Pancreas (tissue), 10 donors: ENCODE data around the gene ARHGEF7. TPM values are rescaled to one million over a fixed set of nuclear protein-coding genes. Genes with fewer than 3 reads are reported as not detected.

ENCODE experiments used
- ATAC-seq, 4 donors: fragments of 200-7000 bp; cut with Tn5 transposase; one replicate each; pipeline versions ENCODE4 v1.8.0 to v1.9.1; 2020; ENCODE audit warnings: mild to moderate bottlenecking in 4 of 4, moderate library complexity in 4 of 4
- DNase-seq, 6 donors: peaks; one replicate each; pipeline ENCODE4 v3.0.0-alpha.2; 2020
- FAIRE-seq: peaks from 2 replicates; lab custom pipeline; 2012; peaks lifted over from hg19 to GRCh38; lab: Jason Lieb, UNC
- H3K27ac ChIP-seq, 4 donors: fragments of 200-600 bp; sonication (generic); 1 replicate in 3 of 4; 2 replicates in 1 of 4; pipeline versions ENCODE4 v1.5.0 to v1.8.0; 2020
- H3K27me3 ChIP-seq, 4 donors: fragments of 200-600 bp; one replicate each; pipeline ENCODE4 v1.8.0; 2021
- H3K36me3 ChIP-seq, 3 donors: fragments of 200-600 bp; sonication (generic) in 1 of 3; one replicate each; pipeline versions ENCODE4 v1.5.0 to v1.8.0; 2020 to 2021
- H3K4me1 ChIP-seq, 3 donors: fragments of 200-600 bp; one replicate each; pipeline ENCODE4 v1.8.0; 2021
- H3K4me3 ChIP-seq, 4 donors: fragments of 200-600 bp; sonication (generic) in 2 of 4; one replicate each; pipeline versions ENCODE4 v1.5.0 to v1.8.0; 2020 to 2021
- H3K9me3 ChIP-seq, 4 donors: fragments of 200-600 bp; one replicate each; pipeline ENCODE4 v1.8.0; 2021
- WGBS, 2 donors: extraction: QIAGEN DNeasy Blood & Tissue Kit; methylation state at CpG; one replicate each; pipeline ENCODE4 v1.1.7; 2013; 5-methylcytosine and 5-hydroxymethylcytosine counted together
- intact Hi-C, 3 donors: fragments of 100-400 bp; cut with DNase I; formaldehyde crosslinking; loops; one replicate each; pipeline versions ENCODE4 v1.11.1 to v1.14.2; 2022
- polyA plus RNA-seq, 2 donors: library from polyadenylated mRNA; stranded (reverse); fragments of 200-250 nt; gene quantifications; one replicate each; pipeline ENCODE4 v1.2.3, GENCODE V29; 2013
- total RNA-seq, 6 donors: library from RNA; stranded (reverse); fragmentation: NEBNext Ultra II Directional in 4 of 6; extraction: Animal tissue kit (Norgen Biotek cat#: 25700) in 4 of 6; gene quantifications; one replicate each; pipeline versions ENCODE4 v1.2.1 to v1.2.4, GENCODE V29; 2021 to 2023
- TF ChIP-seq, protein P1 (sequence below), 4 donors: fragments of 200-600 bp; sonication (generic) in 3 of 4; IDR thresholded peaks; one replicate each; pipeline versions ENCODE4 v1.5.0 to v1.8.0; 2021; ENCODE audit warnings: antibody characterized with exemption in 4 of 4
- donor health status: healthy with polysubstance abuse.
- donor health status: DM: no; HTN: no; CAD: no; lungs with moderate emphysema.
- donor health status: DM: no; HTN: no; CAD: no.
- donor health status: control.
- donor health status: control.
- donor health status: Bipolar disorder and iron deficiency.
- donor health status: DM: yes; HTN: yes; CAD: no.
- donor health status: DM: no; HTN: no; CAD: no.
- donor health status: DM: no; HTN: no; CAD: no.
- donor health status: DM: yes; HTN: yes; CAD: no.

ARHGEF7 gene
- total and polyA plus RNA-seq, 8 donors: 13.4 to 37.7 (median 22.2) TPM

DNA sequence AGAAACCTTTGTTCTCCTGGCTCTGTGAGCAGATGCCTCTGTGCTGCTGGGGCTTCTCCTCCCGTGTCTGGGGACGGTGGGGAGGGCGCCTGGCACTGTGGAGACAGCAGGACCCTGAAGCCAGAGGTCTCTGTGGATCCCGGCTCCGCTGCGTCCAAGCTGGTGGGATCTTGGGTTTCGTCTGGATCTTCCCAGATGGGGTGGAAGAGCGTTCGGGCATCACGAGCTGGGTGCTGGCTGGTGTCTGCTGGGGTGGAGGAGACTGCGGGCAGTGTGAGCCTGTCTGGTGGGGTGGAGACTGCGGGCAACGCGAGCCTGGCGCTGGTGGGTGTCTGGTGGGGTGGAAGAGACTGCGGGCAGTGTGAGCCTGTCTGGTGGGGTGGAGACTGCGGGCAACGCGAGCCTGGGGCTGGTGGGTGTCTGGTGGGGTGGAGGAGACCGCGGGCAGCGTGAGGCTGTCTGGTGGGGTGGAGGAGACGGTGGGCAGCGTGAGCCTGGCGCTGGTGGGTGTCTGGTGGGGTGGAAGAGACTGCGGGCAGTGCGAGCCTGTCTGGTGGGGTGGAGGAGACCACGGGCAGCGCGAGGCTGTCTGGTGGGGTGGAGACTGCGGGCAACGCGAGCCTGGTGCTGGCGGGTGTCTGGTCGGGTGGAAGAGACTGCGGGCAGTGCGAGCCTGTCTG is 211.0 kb downstream of the ARHGEF7 start:
- no peaks in the 10 kb centered on the region for H3K4me1 ChIP-seq
- FAIRE-seq (no peak), ATAC-seq (no peak), DNase-seq (no peak)
- intact Hi-C loops: no loop called here
- no peaks in the 10 kb centered on the region for H3K9me3 ChIP-seq
- no peaks in the 10 kb centered on the region for H3K27me3 ChIP-seq
- WGBS, 2 donors: 82 to 88% methylated on average over 36 to 37 of the region's 37 CpGs
- no peaks in the 10 kb centered on the region for H3K36me3 ChIP-seq
- no peak overlapping the region for H3K27ac ChIP-seq
- TF ChIP-seq, protein P1, sequence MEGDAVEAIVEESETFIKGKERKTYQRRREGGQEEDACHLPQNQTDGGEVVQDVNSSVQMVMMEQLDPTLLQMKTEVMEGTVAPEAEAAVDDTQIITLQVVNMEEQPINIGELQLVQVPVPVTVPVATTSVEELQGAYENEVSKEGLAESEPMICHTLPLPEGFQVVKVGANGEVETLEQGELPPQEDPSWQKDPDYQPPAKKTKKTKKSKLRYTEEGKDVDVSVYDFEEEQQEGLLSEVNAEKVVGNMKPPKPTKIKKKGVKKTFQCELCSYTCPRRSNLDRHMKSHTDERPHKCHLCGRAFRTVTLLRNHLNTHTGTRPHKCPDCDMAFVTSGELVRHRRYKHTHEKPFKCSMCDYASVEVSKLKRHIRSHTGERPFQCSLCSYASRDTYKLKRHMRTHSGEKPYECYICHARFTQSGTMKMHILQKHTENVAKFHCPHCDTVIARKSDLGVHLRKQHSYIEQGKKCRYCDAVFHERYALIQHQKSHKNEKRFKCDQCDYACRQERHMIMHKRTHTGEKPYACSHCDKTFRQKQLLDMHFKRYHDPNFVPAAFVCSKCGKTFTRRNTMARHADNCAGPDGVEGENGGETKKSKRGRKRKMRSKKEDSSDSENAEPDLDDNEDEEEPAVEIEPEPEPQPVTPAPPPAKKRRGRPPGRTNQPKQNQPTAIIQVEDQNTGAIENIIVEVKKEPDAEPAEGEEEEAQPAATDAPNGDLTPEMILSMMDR (IDR thresholded peaks at IDR 0.05): no peak
- H3K4me3 ChIP-seq: no peak overlapping the region

- no peak for ATAC-seq
- H3K27me3 ChIP-seq: no peaks in the 10 kb centered on the region
- no peaks in the 10 kb centered on the region for H3K36me3 ChIP-seq
- no peaks in the 10 kb centered on the region for H3K9me3 ChIP-seq
- no peak for FAIRE-seq
- no peaks in the 10 kb centered on the region for H3K4me1 ChIP-seq
- intact Hi-C loops: no loop called here
- TF ChIP-seq, protein P1 (IDR thresholded peaks at IDR 0.05): no peak
- no peak for DNase-seq
- 86 to 94% methylated on average over 10 to 15 of the region's 15 CpGs for WGBS, 2 donors
- no peak overlapping the region for H3K4me3 ChIP-seq
- H3K27ac ChIP-seq: no peak overlapping the region
Observed at GRCh38 chr13:111326621-111326965, 211.5 kb downstream of the ARHGEF7 start.

- DNase-seq: peak in 1 of 6 donors; percentile 2
- ATAC-seq: no peak
- H3K27me3 ChIP-seq: no peaks in the 10 kb centered on the region
- FAIRE-seq: no peak
- no peak overlapping the region for H3K27ac ChIP-seq
- 82 to 87% methylated on average over 16 of the region's 16 CpGs for WGBS, 2 donors
- no peaks in the 10 kb centered on the region for H3K4me1 ChIP-seq
- intact Hi-C loops: no loop called here
- TF ChIP-seq, protein P1 (IDR thresholded peaks at IDR 0.05): no peak
- H3K9me3 ChIP-seq: no peaks in the 10 kb centered on the region
- H3K4me3 ChIP-seq: no peak overlapping the region
- H3K36me3 ChIP-seq: no peaks in the 10 kb centered on the region
Observed at GRCh38 chr13:111326981-111327642, 212.0 kb downstream of the ARHGEF7 start.

DNA sequence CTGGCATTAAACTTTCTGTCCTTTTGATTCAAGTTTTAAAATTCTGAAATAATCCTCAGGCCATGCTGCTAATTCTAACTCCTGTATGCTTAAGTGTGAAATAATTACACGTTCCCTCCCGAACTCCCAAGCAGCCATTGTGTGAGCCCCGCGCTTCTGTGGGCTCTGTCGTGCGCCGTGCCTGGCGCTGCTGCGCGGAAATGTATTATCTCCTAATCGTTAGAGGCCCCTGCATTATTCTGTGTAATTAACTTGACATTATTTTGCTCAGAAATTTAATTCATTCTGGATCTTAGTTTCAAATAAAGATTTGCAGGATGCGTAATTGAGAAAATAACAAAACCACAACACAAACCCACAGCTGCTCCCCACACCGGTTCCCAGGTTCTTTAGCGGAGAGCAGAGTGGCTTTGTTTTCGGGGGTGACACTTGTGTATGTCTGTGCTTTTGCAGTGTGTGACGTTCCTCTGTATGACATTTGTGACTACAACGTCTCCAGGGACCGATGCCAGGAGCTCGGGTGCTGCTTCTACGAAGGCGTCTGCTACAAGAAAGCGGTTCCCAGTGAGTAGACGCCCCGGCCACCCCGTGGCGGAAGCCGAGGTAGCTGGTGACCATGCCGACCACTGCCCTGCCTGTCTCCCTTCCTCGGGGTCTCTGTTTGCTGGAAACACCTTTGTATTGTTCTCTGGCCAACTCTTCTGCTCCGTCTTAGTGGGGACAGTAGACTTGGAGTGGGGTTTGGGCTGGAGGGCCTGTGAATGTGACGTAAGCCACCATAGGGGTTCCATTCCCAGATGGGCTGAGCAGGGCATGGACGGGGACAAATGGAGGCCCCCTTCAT is 212.8 kb downstream of the ARHGEF7 start:
- Histone ChIP-seq H3K4me1 (no peaks in the 10 kb centered on the region), H3K9me3 (no peaks in the 10 kb centered on the region), H3K4me3 (no peak overlapping the region), H3K27me3 (no peaks in the 10 kb centered on the region), H3K27ac (no peak overlapping the region), H3K36me3 (no peaks in the 10 kb centered on the region)
- TF ChIP-seq, protein P1 (IDR thresholded peaks at IDR 0.05): no peak
- FAIRE-seq (no peak), ATAC-seq (no peak), DNase-seq (peak in 1 of 6 donors; percentile 2)
- intact Hi-C loops: no loop called here
- WGBS, 2 donors: 87 to 88% methylated on average over 32 of the region's 32 CpGs
